K562 (cell line): Measurements from ENCODE around the gene PRCC. TPM values are rescaled to one million over a fixed set of nuclear protein-coding genes. Genes with fewer than 3 reads are reported as not detected.

Experiments used
- ARID1B ChIP-seq: fragments of 450-650 bp; IDR thresholded peaks from 2 replicates; pipeline ENCODE4 v1.6.1; 2016; ENCODE audit warnings: antibody characterized with exemption, mild to moderate bottlenecking, inconsistent platforms
- CBX2 ChIP-seq: fragments of 200-600 bp; sonication (generic); IDR thresholded peaks from one replicate; pipeline ENCODE4 v1.6.1; 2012; ENCODE audit warnings: mild to moderate bottlenecking, low read length, inconsistent platforms; ENCODE audit not compliant: insufficient read depth, poor library complexity, severe bottlenecking
- CBX8 ChIP-seq: fragments of 200-600 bp; sonication (generic); IDR thresholded peaks from 2 replicates; pipeline ENCODE4 v1.6.1; 2012; ENCODE audit warnings: borderline replicate concordance, mixed run types, low read depth, mild to moderate bottlenecking, moderate library complexity, mixed read lengths, low read length, control low read depth, inconsistent platforms; ENCODE audit not compliant: poor library complexity, severe bottlenecking; ENCODE audit errors: extremely low read depth
- CGGBP1 ChIP-seq: fragments of 250-450 bp; sonication (Bioruptor Pico); IDR thresholded peaks from 2 replicates; pipeline ENCODE4 v1.9.0; 2021; ENCODE audit warnings: mild to moderate bottlenecking
- DEAF1 ChIP-seq: fragments of 450-650 bp; formaldehyde crosslinking; IDR thresholded peaks from 2 replicates; pipeline ENCODE4 v1.4.0; 2020; ENCODE audit warnings: mild to moderate bottlenecking, moderate library complexity
- E2F5 ChIP-seq: sonication (generic); formaldehyde crosslinking; IDR thresholded peaks from 2 replicates; pipeline ENCODE4 v1.8.0; 2022; ENCODE audit warnings: mild to moderate bottlenecking, missing genetic modification reagents
- FOXK1 ChIP-seq: sonication (generic); formaldehyde crosslinking; IDR thresholded peaks from 2 replicates; pipeline ENCODE4 v1.8.0; 2022; ENCODE audit warnings: missing genetic modification reagents, mild to moderate bottlenecking, borderline replicate concordance
- HEY1 ChIP-seq: fragments of 250-450 bp; sonication (Bioruptor Pico); IDR thresholded peaks from 2 replicates; pipeline ENCODE4 v1.5.0; 2020; ENCODE audit warnings: mild to moderate bottlenecking, moderate library complexity, borderline replicate concordance
- HOMEZ ChIP-seq: fragments of 250-450 bp; sonication (Bioruptor Pico); IDR thresholded peaks from 2 replicates; pipeline ENCODE4 v1.4.0; 2020; ENCODE audit warnings: mild to moderate bottlenecking, moderate library complexity
- LEF1 ChIP-seq: fragments of 450-650 bp; IDR thresholded peaks from 2 replicates; pipeline ENCODE4 v1.6.1; 2016; ENCODE audit warnings: mild to moderate bottlenecking
- NEUROD1 ChIP-seq: fragments of 150-350 bp; IDR thresholded peaks from 2 replicates; pipeline ENCODE4 v1.6.1; 2014; ENCODE audit warnings: borderline replicate concordance, low read length, low read depth; ENCODE audit not compliant: partially characterized antibody
- NONO ChIP-seq, 2 experiments: fragments of 200-400 bp in 1 of 2; fragments of 450-650 bp in 1 of 2; formaldehyde crosslinking in 1 of 2; IDR thresholded peaks; 2 replicates each; pipeline ENCODE4 v1.6.1; 2017; ENCODE audit warnings: low read depth in 2 of 2, mild to moderate bottlenecking in 2 of 2, moderate library complexity in 2 of 2, low read length in 1 of 2
- PHB ChIP-seq: fragments of 250-450 bp; sonication (Bioruptor Pico); IDR thresholded peaks from 2 replicates; pipeline ENCODE4 v1.5.0; 2021
- POLR3A ChIP-seq: IDR thresholded peaks from 2 replicates; pipeline ENCODE4 v1.6.1; 2011; ENCODE audit warnings: borderline replicate concordance, mild to moderate bottlenecking, moderate library complexity; ENCODE audit not compliant: insufficient read length, insufficient read depth; ENCODE audit errors: extremely low read depth
- RAD21 ChIP-seq, 2 experiments: fragments of 250-450 bp in 1 of 2; fragments of 450-650 bp in 1 of 2; sonication (Bioruptor Pico) in 1 of 2; formaldehyde crosslinking in 1 of 2; IDR thresholded peaks in 1 of 2; conservative IDR thresholded peaks in 1 of 2; 2 replicates each; pipeline versions ENCODE4 v1.4.0 to v1.8.0; 2020 to 2022; ENCODE audit warnings: mild to moderate bottlenecking in 2 of 2, moderate library complexity in 1 of 2
- STAG1 ChIP-seq: sonication (generic); formaldehyde crosslinking; IDR thresholded peaks from 2 replicates; pipeline ENCODE4 v1.5.0; 2020; ENCODE audit warnings: missing genetic modification reagents, borderline replicate concordance
- STAT5B ChIP-seq: fragments of 250-450 bp; sonication (Bioruptor Pico); IDR thresholded peaks from 2 replicates; pipeline ENCODE4 v1.8.0; 2021; ENCODE audit warnings: mild to moderate bottlenecking, inconsistent platforms
- TCF15 ChIP-seq: fragments of 250-450 bp; sonication (Bioruptor Pico); IDR thresholded peaks from 2 replicates; pipeline ENCODE4 v1.8.0; 2022; ENCODE audit warnings: moderate library complexity, mild to moderate bottlenecking, inconsistent platforms
- TCF3 ChIP-seq: sonication (generic); formaldehyde crosslinking; IDR thresholded peaks from 2 replicates; pipeline ENCODE4 v1.4.0; 2020; ENCODE audit warnings: mild to moderate bottlenecking, missing genetic modification reagents
- TEAD2 ChIP-seq: fragments of 450-650 bp; IDR thresholded peaks from 2 replicates; pipeline ENCODE4 v1.6.1; 2016; ENCODE audit warnings: missing genetic modification characterization, control low read depth, missing compliant biosample characterization
- THAP7 ChIP-seq: fragments of 250-450 bp; sonication (Bioruptor Pico); IDR thresholded peaks from 2 replicates; pipeline ENCODE4 v1.5.0; 2021
- TRIM24 ChIP-seq, 2 experiments: fragments of 450-650 bp; IDR thresholded peaks; 2 replicates each; pipeline ENCODE4 v1.6.1; 2016
- ZNF324 ChIP-seq: fragments of 250-450 bp; sonication (Bioruptor Pico); IDR thresholded peaks from 2 replicates; pipeline ENCODE4 v1.4.0; 2020; ENCODE audit warnings: mild to moderate bottlenecking
- ZNF507 ChIP-seq: conservative IDR thresholded peaks from 2 replicates; pipeline ENCODE4 v1.6.1; 2017; ENCODE audit warnings: missing genetic modification characterization, missing compliant biosample characterization
- ZSCAN29 ChIP-seq: fragments of 450-650 bp; IDR thresholded peaks from 2 replicates; pipeline ENCODE4 v1.6.1; 2017
- polyA plus RNA-seq, 8 experiments: library from polyadenylated mRNA; depleted of rRNA in 4 of 8; stranded (reverse) in 5 of 8; unstranded in 3 of 8; fragments of >200 nt; fragmentation: Nextera tagmentation in 2 of 8; fragmentation: Illumina TruSeq in 1 of 8; extraction: Ambion mirVana in 2 of 8; extraction: Trizol in 1 of 8; gene quantifications; 2 replicates each; pipeline versions ENCODE4 v1.2.1 to v1.2.3, GENCODE V29; 2011 to 2014; ENCODE audit warnings: inconsistent platforms in 1 of 8, missing spikeins in 1 of 8
- total RNA-seq, 7 experiments: library from RNA; depleted of rRNA in 6 of 7; stranded (reverse); fragments of >200 nt in 6 of 7; fragmentation: Illumina TruSeq in 2 of 7; extraction: Trizol in 2 of 7; gene quantifications; 2 replicates each; pipeline versions ENCODE4 v1.2.1 to v1.2.3, GENCODE V29; 2011 to 2021; ENCODE audit warnings: low replicate concordance in 1 of 7

The PRCC gene
- total and polyA plus RNA-seq, 9 of the 15 experiments (the other 6 are each of a cell fraction or from before 2014, with no cell fraction given), result 23.9 to 201 (median 41.1) TPM

- TF ChIP-seq FOXK1 (CRISPR knock-in tag) (no peak), THAP7 (no peak), CBX8 (no peak), LEF1 (no peak), HEY1 (no peak), NONO (IDR thresholded peaks at IDR 0.05; ENCODE audit: low read depth in 2 of 2, low read length in 1 of 2) (no peak), STAT5B (CRISPR knock-in tag) (no peak), DEAF1 (peak; percentile 71), CGGBP1 (no peak), POLR3A (no peak), ZSCAN29 (no peak), HOMEZ (CRISPR knock-in tag) (no peak), PHB (CRISPR knock-in tag) (no peak), TCF15 (CRISPR knock-in tag) (no peak), ARID1B (no peak), STAG1 (peak; percentile 48; the same call in 1 of the 2 replicates), TRIM24 (IDR thresholded peaks at IDR 0.05) (no peak), RAD21 (CRISPR knock-in tag; conservative IDR thresholded peaks at IDR 0.05 in 1 of 2, IDR thresholded peaks at IDR 0.05 in 1 of 2) (peak; percentile 88 to 94), NEUROD1 (no peak), E2F5 (no peak), ZNF324 (CRISPR knock-in tag) (no peak), CBX2 (no peak), ZNF507 (tag) (no peak), TEAD2 (no peak), TCF3 (CRISPR knock-in tag) (no peak)
These were observed 71.6 kb downstream of the PRCC start (continued) for GRCh38 chr1:156838972-156839371.
